Activated CD4-positive, alpha-beta T cell treated with anti-CD3 and anti-CD28 coated beads, Interleukin-2, amount 10 ng/mL, durations not matched to agents 7 days and 5 days (primary cell): ENCODE data around the gene CELA2B. TPM values are rescaled to one million over a fixed set of nuclear protein-coding genes. Genes with fewer than 3 reads are reported as not detected.

Experiments used
- CTCF ChIA-PET: fragments of 350-600 bp; sonication (Branson Sonifier 250); formaldehyde crosslinking; loops from one replicate; lab custom pipeline; 2021; ENCODE audit warnings: antibody characterized with exemption; lab: Charles Lee
- POLR2A ChIA-PET: fragments of 350-600 bp; sonication (Branson Sonifier 250); formaldehyde crosslinking; loops from one replicate; lab custom pipeline; 2021; ENCODE audit warnings: antibody characterized with exemption; lab: Charles Lee
- DNase-seq: peaks from one replicate; pipeline ENCODE4 v3.0.0-alpha.2; 2020
- H3K27ac Mint-ChIP-seq: one replicate; pipeline ENCODE4 v1.8.0; 2021; ENCODE audit warnings: mild to moderate bottlenecking, moderate library complexity, mixed read lengths
- H3K27me3 Mint-ChIP-seq: one replicate; pipeline ENCODE4 v1.8.0; 2021; ENCODE audit warnings: mixed read lengths
- H3K36me3 Mint-ChIP-seq: one replicate; pipeline ENCODE4 v1.8.0; 2021; ENCODE audit warnings: low read depth, mixed read lengths
- H3K4me1 Mint-ChIP-seq: one replicate; pipeline ENCODE4 v1.8.0; 2021; ENCODE audit warnings: mixed read lengths
- H3K4me3 Mint-ChIP-seq: one replicate; pipeline ENCODE4 v1.8.0; 2021; ENCODE audit warnings: mild to moderate bottlenecking, moderate library complexity, mixed read lengths
- H3K9me3 Mint-ChIP-seq: one replicate; pipeline ENCODE4 v1.8.0; 2021; ENCODE audit warnings: mixed read lengths
- total RNA-seq, 2 experiments: library from RNA; stranded (reverse); gene quantifications; one replicate each; pipeline ENCODE4 v1.2.3, GENCODE V29; 2021

The CELA2B gene
- total RNA-seq, 2 experiments from 2014 or later, result not detected

GRCh38 chr1:15526490-15527339 is 50.8 kb downstream of the CELA2B start, which contains the start of gene DNAJC16:
Gene DNAJC16 (plus strand): TSS chr1:15526848. CDS start chr1:15529106, 2,258 bp downstream.
- no peaks in the 10 kb centered on the region for H3K27me3 Mint-ChIP-seq
- ChIA-PET POLR2A (no interaction called here), CTCF (interaction anchor here (0.7 to 2.0 kb wide), 6 partner anchors 13 to 554 kb away, joined by 3 to 4 read pairs (median 3); no protein-coding TSS in a partner anchor)
- peaks cover 10% of the 10 kb centered on the region for H3K36me3 Mint-ChIP-seq
- H3K4me3 Mint-ChIP-seq, result peak within 1 kb of the TSS; percentile 88
- H3K9me3 Mint-ChIP-seq, result no peaks in the 10 kb centered on the region
- H3K4me1 Mint-ChIP-seq, result peaks cover 55% of the 10 kb centered on the region
- peak within 1 kb of the TSS; percentile 98 for H3K27ac Mint-ChIP-seq
- DNase-seq, result peak; percentile 99

- DNase-seq, result no peak
- peaks cover 33% of the 10 kb centered on the region for H3K4me1 Mint-ChIP-seq
- no peak overlapping the region for H3K4me3 Mint-ChIP-seq
- no peaks in the 10 kb centered on the region for H3K9me3 Mint-ChIP-seq
- H3K27me3 Mint-ChIP-seq, result no peaks in the 10 kb centered on the region
- ChIA-PET POLR2A (no interaction called here), CTCF (interaction anchor here (1.6 kb wide), 1 partner anchor 15 kb away, joined by 5 read pairs; no protein-coding TSS in a partner anchor)
- H3K36me3 Mint-ChIP-seq, result peaks cover 12% of the 10 kb centered on the region
- no peak overlapping the region for H3K27ac Mint-ChIP-seq
Observed at GRCh38 chr1:15531003-15531402, 55.1 kb downstream of the CELA2B start.

DNA sequence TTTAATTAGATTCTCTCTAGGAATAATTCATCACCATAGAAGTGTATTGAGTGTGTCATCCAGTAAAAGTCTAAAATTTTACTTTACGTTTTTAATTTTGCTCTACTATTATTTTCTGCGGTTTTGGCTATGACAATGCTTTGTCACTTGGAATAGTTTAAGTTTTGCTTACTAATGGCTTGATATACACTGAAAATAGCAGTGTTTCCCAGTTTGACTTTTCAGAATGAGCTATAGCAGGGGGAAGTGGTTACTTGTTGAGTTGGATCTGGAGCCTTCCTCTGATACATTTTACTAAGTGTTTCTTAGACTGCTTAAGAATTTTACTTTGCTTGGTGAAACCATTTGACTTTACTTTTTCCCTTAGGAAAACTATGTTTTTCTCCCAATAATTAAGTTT is 55.8 kb downstream of the CELA2B start:
- DNase-seq, result no peak
- H3K36me3 Mint-ChIP-seq, result peaks cover 17% of the 10 kb centered on the region
- no peaks in the 10 kb centered on the region for H3K27me3 Mint-ChIP-seq
- H3K4me1 Mint-ChIP-seq, result peaks cover 27% of the 10 kb centered on the region
- no peaks in the 10 kb centered on the region for H3K9me3 Mint-ChIP-seq
- POLR2A ChIA-PET, result no interaction called here
- no peak overlapping the region for H3K4me3 Mint-ChIP-seq
- CTCF ChIA-PET, result no interaction called here
- H3K27ac Mint-ChIP-seq, result no peak overlapping the region

DNA sequence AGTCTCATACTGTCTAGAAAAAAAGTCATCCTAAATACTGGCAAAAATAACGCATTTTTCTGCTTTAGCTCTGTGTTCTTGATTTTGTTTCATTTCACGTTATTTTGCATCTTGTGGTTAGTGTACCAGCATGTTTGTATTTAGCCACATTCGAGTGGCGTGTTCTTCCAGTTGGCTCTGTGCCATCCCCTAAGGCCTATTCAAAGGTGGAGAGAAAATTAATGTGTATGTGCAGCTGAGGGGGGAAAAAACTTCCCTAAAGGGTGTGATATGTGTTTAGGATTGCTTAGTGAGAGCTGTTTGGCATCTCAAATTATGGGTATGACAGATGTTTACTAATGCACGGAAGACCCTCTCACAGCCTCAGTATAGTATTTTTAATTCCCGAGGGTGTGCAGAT is 62.9 kb downstream of the CELA2B start:
- no peaks in the 10 kb centered on the region for H3K9me3 Mint-ChIP-seq
- no peaks in the 10 kb centered on the region for H3K27me3 Mint-ChIP-seq
- ChIA-PET POLR2A (no interaction called here), CTCF (no interaction called here)
- H3K27ac Mint-ChIP-seq, result no peak overlapping the region
- DNase-seq, result no peak
- no peak overlapping the region for H3K4me3 Mint-ChIP-seq
- H3K4me1 Mint-ChIP-seq, result no peaks in the 10 kb centered on the region
- H3K36me3 Mint-ChIP-seq, result peaks cover 30% of the 10 kb centered on the region

DNA sequence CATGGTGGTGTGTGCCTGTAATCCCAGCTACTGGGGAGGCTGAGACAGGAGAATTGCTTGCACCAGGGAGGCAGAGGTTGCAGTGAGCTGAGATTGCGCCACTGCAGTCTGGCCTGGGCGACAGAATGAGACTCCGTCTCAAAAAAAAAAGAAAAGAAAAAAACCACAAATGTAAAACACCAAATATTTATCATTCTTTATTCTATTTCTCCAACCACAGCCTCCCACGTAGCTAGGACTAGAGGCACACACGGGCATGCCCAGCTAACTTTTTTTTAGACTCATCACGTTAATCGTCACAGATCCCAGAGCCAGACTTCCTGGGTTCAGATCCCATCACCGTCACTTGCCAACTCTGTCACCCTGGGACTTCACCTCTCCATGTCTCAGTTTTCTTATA is 64.3 kb downstream of the CELA2B start:
- H3K27ac Mint-ChIP-seq, result no peak overlapping the region
- H3K9me3 Mint-ChIP-seq, result no peaks in the 10 kb centered on the region
- H3K4me3 Mint-ChIP-seq, result no peak overlapping the region
- CTCF ChIA-PET, result no interaction called here
- H3K36me3 Mint-ChIP-seq, result peaks cover 32% of the 10 kb centered on the region
- DNase-seq, result no peak
- no peaks in the 10 kb centered on the region for H3K27me3 Mint-ChIP-seq
- H3K4me1 Mint-ChIP-seq, result no peaks in the 10 kb centered on the region
- POLR2A ChIA-PET, result no interaction called here

Other genes with a start within 250 kb of the CELA2B start
- not detected for gene FHAD1, start 228.9 kb upstream of the CELA2B start, total RNA-seq
- gene EFHD2, start 66.2 kb upstream of the CELA2B start, total RNA-seq, result 10 to 100 TPM; 67.6 to 69.5 TPM
- gene CTRC, start 37.7 kb upstream of the CELA2B start, total RNA-seq, result under 1 TPM; 0.08 to 0.30 TPM
- not detected for gene CELA2A, start 19.4 kb upstream of the CELA2B start, total RNA-seq
- 10 to 100 TPM; 11.3 to 13.4 TPM for gene CASP9, start 48.1 kb downstream of the CELA2B start, total RNA-seq
- gene DNAJC16, start 50.7 kb downstream of the CELA2B start, total RNA-seq, result 10 to 100 TPM; 18.8 to 19.6 TPM
- gene AGMAT, start 108.9 kb downstream of the CELA2B start, total RNA-seq, result 10 to 100 TPM; 17.0 to 17.6 TPM
- 10 to 100 TPM; 31.0 to 33.5 TPM for gene DDI2, start 141.4 kb downstream of the CELA2B start, total RNA-seq
- 10 to 100 TPM; 52.7 to 56.0 TPM for gene PLEKHM2, start 208.2 kb downstream of the CELA2B start, total RNA-seq